Measurements from ENCODE around the gene ZNF892. TPM values are rescaled to one million over a fixed set of nuclear protein-coding genes. Genes with fewer than 3 reads are reported as not detected.
"Not testable (repeated sequence)": the region's sequence is repeated elsewhere in the genome, so short reads cannot be mapped to it uniquely, and the experiment has no call there.

ZNF892 gene
- total RNA-seq, 8 experiments from 2014 or later = 2.5 to 12.4 (median 9.7) TPM

DNA sequence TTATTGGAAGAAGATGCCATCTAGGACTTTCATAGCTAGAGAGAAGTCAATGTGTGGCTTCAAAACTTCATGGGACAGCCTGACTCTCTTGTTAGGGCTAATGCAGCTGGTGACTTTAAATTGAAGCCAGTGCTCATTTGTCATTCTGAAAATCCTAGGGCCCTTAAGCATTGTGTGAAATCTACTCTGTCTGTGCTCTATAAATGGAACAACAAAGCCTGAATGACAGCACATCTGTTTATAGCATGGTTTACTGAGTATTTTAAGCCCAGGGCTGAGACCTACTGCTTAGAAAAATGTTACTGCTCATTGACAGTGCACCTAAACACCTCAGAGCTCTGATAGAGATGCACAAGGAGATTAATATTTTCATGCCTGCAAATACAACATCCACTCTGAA lies 30.8 kb downstream of the ZNF892 start:
- H3K4me3 ChIP-seq = no peak overlapping the region
- in situ Hi-C loops (cut with MboI; ENCODE audit: low pct_unique_long_range_greater_than_20kb in 2 of 9, low sequenced_read_pairs in 9 of 9, unreplicated experiment in 9 of 9) = no loop called here
- no peak for ATAC-seq (replicated peaks in 6 of 8)
- no peaks in the 10 kb centered on the region for H3K4me1 ChIP-seq (replicated peaks in 1 of 2)
- H3K27ac ChIP-seq = no peak overlapping the region

DNA sequence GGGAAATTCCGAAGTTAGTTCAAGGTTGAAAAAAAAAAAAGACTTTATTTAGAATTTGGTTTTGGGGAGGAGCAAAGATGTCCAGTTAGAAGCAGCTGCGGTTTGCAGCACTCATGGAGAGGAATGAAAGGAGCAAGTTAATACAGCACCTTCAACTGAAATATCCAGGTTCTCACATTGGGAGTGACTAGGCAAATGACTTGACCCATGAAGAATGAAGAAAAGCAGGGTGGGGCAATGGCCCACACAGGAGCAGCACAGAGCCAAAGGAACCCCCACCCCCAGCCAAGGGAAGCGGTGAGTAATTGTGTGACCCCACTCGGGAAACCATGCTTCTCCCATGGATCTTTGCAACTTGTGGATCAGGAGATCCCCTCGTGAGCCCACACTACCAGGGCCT lies 32.8 kb downstream of the ZNF892 start:
- no peak for ATAC-seq (replicated peaks in 6 of 8)
- in situ Hi-C loops (cut with MboI; ENCODE audit: low pct_unique_long_range_greater_than_20kb in 2 of 9, low sequenced_read_pairs in 9 of 9, unreplicated experiment in 9 of 9) = no loop called here
- no peak overlapping the region for H3K4me3 ChIP-seq
- no peaks in the 10 kb centered on the region for H3K4me1 ChIP-seq (replicated peaks in 1 of 2)
- WGBS, 10 experiments = 54 to 100% (median 88%) methylated on average over 1 to 3 of the region's 5 CpGs; no CpG with 5 or more reads in 1 of the 10 experiments
- no peak overlapping the region for H3K27ac ChIP-seq

DNA sequence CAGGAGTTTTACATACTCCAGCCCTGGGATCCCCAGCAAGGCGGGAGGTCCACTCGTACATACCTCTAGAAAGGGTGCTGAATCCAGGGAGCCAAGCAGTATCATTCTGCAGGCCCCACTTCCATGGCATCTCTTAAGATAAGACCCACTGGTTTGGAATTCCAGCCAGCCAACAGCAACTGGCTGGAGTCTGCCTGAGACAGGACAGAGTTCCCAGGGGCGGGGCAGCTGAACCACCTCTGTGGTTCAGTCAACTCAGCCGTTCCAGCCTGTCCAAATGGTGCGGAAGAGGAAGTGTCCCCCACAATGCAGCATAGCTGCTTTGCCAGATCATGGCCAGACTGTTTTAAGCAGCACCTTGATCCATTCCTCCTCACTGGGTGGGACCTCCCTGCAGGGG lies 33.2 kb downstream of the ZNF892 start:
- H3K4me3 ChIP-seq = no peak overlapping the region
- no peak overlapping the region for H3K27ac ChIP-seq
- WGBS, 10 experiments = 87 to 100% (median 93%) methylated on average over 2 of the region's 5 CpGs; no CpG with 5 or more reads in 7 of the 10 experiments
- in situ Hi-C loops (cut with MboI; ENCODE audit: low pct_unique_long_range_greater_than_20kb in 2 of 9, low sequenced_read_pairs in 9 of 9, unreplicated experiment in 9 of 9) = no loop called here
- no peak for ATAC-seq (replicated peaks in 6 of 8)
- no peaks in the 10 kb centered on the region for H3K4me1 ChIP-seq (replicated peaks in 1 of 2)

- in situ Hi-C loops (cut with MboI; ENCODE audit: low pct_unique_long_range_greater_than_20kb in 2 of 9, low sequenced_read_pairs in 9 of 9, unreplicated experiment in 9 of 9); H3K4me3 ChIP-seq; H3K27ac ChIP-seq; ATAC-seq (replicated peaks in 6 of 8); H3K4me1 ChIP-seq (replicated peaks in 1 of 2): not testable (repeated sequence)
- WGBS, 10 experiments = 20 to 83% (median 82%) methylated on average over 1 of the region's 1 CpG; no CpG with 5 or more reads in 4 of the 10 experiments
Observed at GRCh38 chr2:95242084-95242483, 34.8 kb downstream of the ZNF892 start.

Other genes starting within 250 kb of the ZNF892 start
- 10 to 100 TPM in 2 of 8 experiments, 1 to 10 TPM in 4, under 1 TPM in 2; 0.41 to 62.2 (median 2.1) TPM for gene MAL, start 181.8 kb upstream of the ZNF892 start, total RNA-seq
- 10 to 100 TPM; 41.9 to 96.7 (median 54.3) TPM for gene MRPS5, start 85.7 kb upstream of the ZNF892 start, total RNA-seq
- gene ZNF514, start 47.7 kb upstream of the ZNF892 start, total RNA-seq = 10 to 100 TPM; 10.3 to 25.6 (median 18.1) TPM
- gene ZNF2, start 41.7 kb upstream of the ZNF892 start, total RNA-seq = 1 to 10 TPM; 3.8 to 8.1 (median 4.8) TPM
- 1 to 10 TPM in 6 of 8 experiments, under 1 TPM in 2; 0.58 to 4.6 (median 2.0) TPM for gene PROM2, start 66.9 kb downstream of the ZNF892 start, total RNA-seq
- gene KCNIP3, start 89.8 kb downstream of the ZNF892 start, total RNA-seq = 1 to 10 TPM in 7 of 8 experiments, under 1 TPM in 1; 0.51 to 5.3 (median 1.8) TPM
- gene FAHD2A, start 195.2 kb downstream of the ZNF892 start, total RNA-seq = 10 to 100 TPM; 14.0 to 33.4 (median 20.5) TPM